ENCODE measurements around the gene PPM1L.

PPM1L gene

GRCh38 chr3:160790726-160791125 is 34.7 kb downstream of the PPM1L start:
- TF ChIP-seq CTCF (IDR thresholded peaks at IDR 0.05), result no peak

GRCh38 chr3:160792540-160792939 is 36.5 kb downstream of the PPM1L start:
- no peak for TF ChIP-seq CTCF (IDR thresholded peaks at IDR 0.05)
- H3K27ac ChIP-seq, result no peak overlapping the region
- DNase-seq (ENCODE audit: low spot score), result no peak

More at GRCh38 chr3:160790726-160791125, 34.7 kb downstream of the PPM1L start:
- Histone ChIP-seq H3K27ac (no peak overlapping the region), H3K4me3 (no peak overlapping the region)
- no peak for DNase-seq (ENCODE audit: low spot score)

GRCh38 chr3:160793722-160794252 is 37.8 kb downstream of the PPM1L start:
- TF ChIP-seq CTCF (IDR thresholded peaks at IDR 0.05), result no peak
- Histone ChIP-seq H3K27ac (no peak overlapping the region), H3K4me3 (no peak overlapping the region)
- no peak for DNase-seq (ENCODE audit: low spot score)

More at GRCh38 chr3:160792540-160792939, 36.5 kb downstream of the PPM1L start:
- no peak overlapping the region for H3K4me3 ChIP-seq

- no peak overlapping the region for H3K4me3 ChIP-seq
- no peak for TF ChIP-seq CTCF (IDR thresholded peaks at IDR 0.05)
- no peak for DNase-seq (ENCODE audit: low spot score)
- H3K27ac ChIP-seq, result no peak overlapping the region
Observed at GRCh38 chr3:160796089-160796812, 40.2 kb downstream of the PPM1L start.

GRCh38 chr3:160796813-160797164 is 40.8 kb downstream of the PPM1L start:
- H3K4me3 ChIP-seq, result no peak overlapping the region
- H3K27ac ChIP-seq, result no peak overlapping the region
- no peak for DNase-seq (ENCODE audit: low spot score)
- no peak for TF ChIP-seq CTCF (IDR thresholded peaks at IDR 0.05)

GRCh38 chr3:160797356-160797755 is 41.3 kb downstream of the PPM1L start:
- no peak for TF ChIP-seq CTCF (IDR thresholded peaks at IDR 0.05)
- H3K27ac ChIP-seq, result no peak overlapping the region
- no peak for DNase-seq (ENCODE audit: low spot score)

More at GRCh38 chr3:160797356-160797755, 41.3 kb downstream of the PPM1L start:
- no peak overlapping the region for H3K4me3 ChIP-seq
